Stimulated activated CD8-positive, alpha-beta memory T cell treated with anti-CD3 and anti-CD28 coated beads, Interleukin-7, amount 100 ng/mL, for 4 hours (primary cell): ENCODE results near the gene SIGLEC11.

Experiments
- DNase-seq, 2 donors: peaks; one replicate each; pipeline ENCODE4 v3.0.0-alpha.2; 2020; ENCODE audit warnings: low read depth in 2 of 2

SIGLEC11 gene

GRCh38 chr19:49906879-49907564 is 54.0 kb downstream of the SIGLEC11 start:
- no peak for DNase-seq

- no peak for DNase-seq
These were observed 56.8 kb downstream of the SIGLEC11 start for GRCh38 chr19:49904136-49904535.
